K562 (cell line): ENCODE measurements around the gene DCST1. TPM values are rescaled to one million over a fixed set of nuclear protein-coding genes. Genes with fewer than 3 reads are reported as not detected.

Experiments
- CBX8 ChIP-seq: fragments of 200-600 bp; sonication (generic); IDR thresholded peaks from 2 replicates; pipeline ENCODE4 v1.6.1; 2012; ENCODE audit warnings: borderline replicate concordance, mixed run types, low read depth, mild to moderate bottlenecking, moderate library complexity, mixed read lengths, low read length, control low read depth, inconsistent platforms; ENCODE audit not compliant: poor library complexity, severe bottlenecking; ENCODE audit errors: extremely low read depth
- CHD1 ChIP-seq: fragments of 200-600 bp; sonication (generic); IDR thresholded peaks from one replicate; pipeline ENCODE4 v1.6.1; 2012; ENCODE audit warnings: mild to moderate bottlenecking, moderate library complexity, low read length, inconsistent platforms
- EP400 ChIP-seq: fragments of 450-650 bp; IDR thresholded peaks from 2 replicates; pipeline ENCODE4 v1.6.1; 2017; ENCODE audit warnings: antibody characterized with exemption, mild to moderate bottlenecking, moderate library complexity
- ERF ChIP-seq: fragments of 450-650 bp; formaldehyde crosslinking; IDR thresholded peaks from 2 replicates; pipeline ENCODE4 v1.4.0; 2020; ENCODE audit warnings: mild to moderate bottlenecking, mixed read lengths
- ETV5 ChIP-seq: sonication (generic); formaldehyde crosslinking; IDR thresholded peaks from 2 replicates; pipeline ENCODE4 v1.4.0; 2020; ENCODE audit warnings: low read depth, mild to moderate bottlenecking, missing genetic modification reagents
- GABPB2 ChIP-seq: fragments of 250-450 bp; sonication (Bioruptor Pico); conservative IDR thresholded peaks from 2 replicates; pipeline ENCODE4 v1.5.1; 2021; ENCODE audit warnings: mild to moderate bottlenecking
- GTF3C2 ChIP-seq: IDR thresholded peaks from 3 replicates; pipeline ENCODE4 v1.6.1; 2011; ENCODE audit warnings: borderline replicate concordance, mild to moderate bottlenecking, moderate library complexity; ENCODE audit not compliant: insufficient read length; ENCODE audit errors: extremely low read depth
- MAX ChIP-seq: sonication (generic); formaldehyde crosslinking; IDR thresholded peaks from 2 replicates; pipeline ENCODE4 v1.9.0; 2022; ENCODE audit warnings: mild to moderate bottlenecking, missing genetic modification reagents
- NFIC ChIP-seq: fragments of 450-650 bp; IDR thresholded peaks from 2 replicates; pipeline ENCODE4 v1.6.1; 2017; ENCODE audit warnings: mild to moderate bottlenecking, inconsistent platforms
- PHB2 ChIP-seq: fragments of 450-650 bp; IDR thresholded peaks from 2 replicates; pipeline ENCODE4 v1.6.1; 2017; ENCODE audit warnings: low read depth
- POLR2A ChIP-seq: fragments of 450-650 bp; conservative IDR thresholded peaks from 2 replicates; pipeline ENCODE4 v1.6.1; 2016
- RBBP5 ChIP-seq: fragments of 200-600 bp; sonication (generic); IDR thresholded peaks from 2 replicates; pipeline ENCODE4 v1.6.1; 2012; ENCODE audit warnings: borderline replicate concordance, mild to moderate bottlenecking, low read length, control low read depth, inconsistent platforms; ENCODE audit not compliant: insufficient read depth, poor library complexity, severe bottlenecking
- SLC30A9 ChIP-seq: fragments of 250-450 bp; sonication (Bioruptor Pico); IDR thresholded peaks from 2 replicates; pipeline ENCODE4 v1.8.0; 2022; ENCODE audit warnings: mild to moderate bottlenecking, moderate library complexity
- TAF9B ChIP-seq: fragments of 450-650 bp; IDR thresholded peaks from 2 replicates; pipeline ENCODE4 v1.6.1; 2018; ENCODE audit warnings: mild to moderate bottlenecking; ENCODE audit not compliant: partially characterized antibody
- TARDBP ChIP-seq: fragments of 450-650 bp; IDR thresholded peaks from 2 replicates; pipeline ENCODE4 v1.6.1; 2016
- TEAD4 ChIP-seq, 2 experiments: sonication (generic) in 1 of 2; formaldehyde crosslinking in 1 of 2; IDR thresholded peaks; 2 replicates each; pipeline versions ENCODE4 v1.6.1 to v1.8.0; 2012 to 2022; ENCODE audit warnings: borderline replicate concordance in 1 of 2, inconsistent platforms in 1 of 2, low read length in 1 of 2, mild to moderate bottlenecking in 1 of 2, missing genetic modification reagents in 1 of 2
- VEZF1 ChIP-seq: fragments of 200-800 bp; sonication (Bioruptor generic); IDR thresholded peaks from 2 replicates; pipeline ENCODE4 v1.6.1; 2017; ENCODE audit warnings: missing genetic modification characterization, missing compliant biosample characterization
- ZFP30 ChIP-seq: fragments of 250-450 bp; sonication (Bioruptor Pico); IDR thresholded peaks from 2 replicates; pipeline ENCODE4 v1.8.0; 2022; ENCODE audit warnings: moderate library complexity, mild to moderate bottlenecking, inconsistent platforms, borderline replicate concordance
- ZNF324 ChIP-seq: fragments of 250-450 bp; sonication (Bioruptor Pico); IDR thresholded peaks from 2 replicates; pipeline ENCODE4 v1.4.0; 2020; ENCODE audit warnings: mild to moderate bottlenecking
- ZNF707 ChIP-seq: fragments of 250-450 bp; sonication (Bioruptor Pico); conservative IDR thresholded peaks from 2 replicates; pipeline ENCODE4 v1.8.0; 2022; ENCODE audit warnings: inconsistent platforms, mild to moderate bottlenecking, moderate library complexity
- ZNF740 ChIP-seq, 3 experiments: fragments of 200-800 bp in 1 of 3; sonication (Bioruptor generic) in 1 of 3; sonication (generic) in 1 of 3; formaldehyde crosslinking in 1 of 3; IDR thresholded peaks; 2 replicates each; pipeline versions ENCODE4 v1.6.1 to v1.8.0; 2016 to 2022; ENCODE audit warnings: mild to moderate bottlenecking in 2 of 3, missing compliant biosample characterization in 2 of 3, missing genetic modification characterization in 2 of 3, missing genetic modification reagents in 1 of 3
- polyA plus RNA-seq, 8 experiments: library from polyadenylated mRNA; depleted of rRNA in 4 of 8; stranded (reverse) in 5 of 8; unstranded in 3 of 8; fragments of >200 nt; fragmentation: Nextera tagmentation in 2 of 8; fragmentation: Illumina TruSeq in 1 of 8; extraction: Ambion mirVana in 2 of 8; extraction: Trizol in 1 of 8; gene quantifications; 2 replicates each; pipeline versions ENCODE4 v1.2.1 to v1.2.3, GENCODE V29; 2011 to 2014; ENCODE audit warnings: inconsistent platforms in 1 of 8, missing spikeins in 1 of 8
- total RNA-seq, 7 experiments: library from RNA; depleted of rRNA in 6 of 7; stranded (reverse); fragments of >200 nt in 6 of 7; fragmentation: Illumina TruSeq in 2 of 7; extraction: Trizol in 2 of 7; gene quantifications; 2 replicates each; pipeline versions ENCODE4 v1.2.1 to v1.2.3, GENCODE V29; 2011 to 2021; ENCODE audit warnings: low replicate concordance in 1 of 7

Gene DCST1
- total and polyA plus RNA-seq, 9 of the 15 experiments (the other 6 are each of a cell fraction or from before 2014, with no cell fraction given), result not detected

GRCh38 chr1:155003766-155004351 is 29.8 kb upstream of the DCST1 start (continued):
- TF ChIP-seq VEZF1 (CRISPR knock-in tag) (peak; percentile 89), ETV5 (CRISPR knock-in tag) (peak; percentile 76; the same call in 1 of the 2 replicates), NFIC (no peak; the same call in 1 of the 2 replicates), POLR2A (no peak), MAX (CRISPR knock-in tag) (no peak), ZNF324 (CRISPR knock-in tag) (no peak), GTF3C2 (no peak), ZNF707 (CRISPR knock-in tag) (no peak), CBX8 (no peak), CHD1 (no peak), GABPB2 (CRISPR knock-in tag) (no peak), ERF (CRISPR knock-in tag) (no peak), SLC30A9 (CRISPR knock-in tag) (no peak), ZNF740 (CRISPR knock-in tag; IDR thresholded peaks at IDR 0.05) (peak; percentile 73), ZNF740 (tag; IDR thresholded peaks at IDR 0.05) (peak in 1 of 2 experiments; percentile 80; a peak in 2 of 4 replicates), ZFP30 (CRISPR knock-in tag) (no peak), EP400 (peak; percentile 58), TEAD4 (IDR thresholded peaks at IDR 0.05; ENCODE audit: low read length) (no peak), TEAD4 (CRISPR knock-in tag; IDR thresholded peaks at IDR 0.05; ENCODE audit: borderline replicate concordance) (no peak), PHB2 (no peak), TARDBP (no peak; the same call in 1 of the 2 replicates), RBBP5 (no peak), TAF9B (no peak)
